GM19238 (cell line): Measurements from ENCODE around the gene ARNT2.

ENCODE experiments used
- DNase-seq: peaks from one replicate; pipeline ENCODE4 v3.0.0; 2011; ENCODE audit warnings: low spot score; ENCODE audit not compliant: insufficient read length

Gene ARNT2

DNA sequence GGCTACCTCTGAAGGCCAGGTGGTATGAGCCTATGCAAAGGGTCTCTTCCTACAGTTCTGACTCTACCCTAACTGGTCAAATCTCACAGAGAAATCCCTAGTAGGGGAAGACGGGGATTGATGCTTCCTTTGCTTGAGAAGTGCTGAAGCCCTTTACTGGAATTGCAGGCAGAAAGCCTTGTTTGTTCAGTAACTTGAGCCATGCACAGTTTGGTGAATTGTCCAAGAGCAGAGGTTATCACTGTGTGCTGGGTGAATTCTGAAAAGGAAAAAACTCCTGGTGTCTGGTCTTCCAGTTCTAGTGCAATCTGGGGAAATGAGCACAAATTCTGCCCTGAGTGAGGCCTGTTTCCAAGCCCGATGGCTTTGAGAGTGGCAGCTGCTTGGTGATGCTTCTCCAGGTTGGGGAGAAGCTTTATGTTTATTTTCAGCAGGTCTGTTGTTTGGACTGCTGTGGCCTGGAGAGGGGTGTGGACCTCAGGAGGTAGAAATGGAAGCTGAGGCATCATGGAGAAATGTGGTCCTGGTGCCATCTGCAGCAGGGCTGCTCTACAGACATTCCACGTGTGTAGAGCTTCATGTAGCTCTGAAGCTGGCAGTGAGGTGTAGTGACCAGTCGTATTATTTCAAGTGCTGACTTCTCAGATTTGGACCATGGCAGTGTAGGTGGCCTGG lies 60.9 kb downstream of the ARNT2 start:
- DNase-seq, result no peak

DNA sequence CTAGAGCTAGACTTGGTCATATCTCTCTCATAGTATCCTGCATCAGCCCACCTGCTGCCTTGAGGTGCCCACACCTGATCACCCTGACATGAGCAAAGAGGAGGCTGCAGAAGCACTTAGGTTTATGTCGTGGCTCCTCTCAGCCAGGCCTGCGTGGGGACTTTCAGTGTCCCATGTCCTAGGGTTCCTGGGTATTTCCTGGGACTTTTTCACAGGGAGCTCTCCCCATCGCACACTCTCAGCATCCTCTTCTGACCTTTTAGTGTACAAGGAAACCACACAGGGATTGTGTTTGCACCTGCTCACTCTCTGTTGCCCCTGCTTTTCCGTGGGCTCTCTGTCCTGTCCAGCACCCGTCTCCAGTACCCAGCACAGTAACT lies 61.4 kb downstream of the ARNT2 start:
- no peak for DNase-seq

DNA sequence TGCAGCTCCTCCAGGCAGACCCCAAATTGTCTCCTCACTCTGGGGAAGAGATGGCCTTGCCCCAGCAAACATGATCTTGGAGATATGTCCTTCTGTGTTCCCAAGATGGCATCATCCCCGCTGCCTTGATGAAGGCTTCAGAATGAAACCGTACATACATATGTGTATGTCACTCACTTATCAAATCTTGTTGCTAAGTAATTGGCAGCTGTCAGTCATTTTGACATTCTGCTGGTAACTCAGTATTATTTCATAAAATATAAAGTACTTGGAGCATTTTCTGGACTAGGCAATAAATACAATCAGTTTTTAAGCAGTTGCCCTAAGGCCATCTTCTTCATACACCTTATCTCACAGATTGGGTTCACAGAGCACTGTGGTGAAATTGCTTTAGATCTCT lies 62.4 kb downstream of the ARNT2 start:
- no peak for DNase-seq

DNA sequence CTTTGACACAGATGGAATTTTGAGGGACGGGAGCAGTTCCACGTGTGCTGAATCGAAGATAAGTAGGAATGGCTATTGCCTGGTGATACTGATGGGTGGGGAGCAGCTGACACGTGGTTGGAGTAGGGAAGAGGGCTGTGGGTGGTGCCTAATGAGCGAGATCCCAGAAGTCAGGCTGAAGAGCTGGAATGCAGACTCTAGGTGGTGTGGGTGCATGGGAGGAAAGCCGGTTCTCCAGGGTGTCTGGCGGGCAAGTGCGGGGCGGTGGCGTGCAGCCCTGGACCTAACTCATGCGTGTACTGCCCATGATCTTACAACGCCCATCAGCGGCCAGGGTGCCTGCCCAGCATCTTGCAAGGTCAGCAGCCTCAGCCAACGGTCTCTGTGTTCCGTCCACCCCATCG lies 63.1 kb downstream of the ARNT2 start:
- DNase-seq, result no peak

DNA sequence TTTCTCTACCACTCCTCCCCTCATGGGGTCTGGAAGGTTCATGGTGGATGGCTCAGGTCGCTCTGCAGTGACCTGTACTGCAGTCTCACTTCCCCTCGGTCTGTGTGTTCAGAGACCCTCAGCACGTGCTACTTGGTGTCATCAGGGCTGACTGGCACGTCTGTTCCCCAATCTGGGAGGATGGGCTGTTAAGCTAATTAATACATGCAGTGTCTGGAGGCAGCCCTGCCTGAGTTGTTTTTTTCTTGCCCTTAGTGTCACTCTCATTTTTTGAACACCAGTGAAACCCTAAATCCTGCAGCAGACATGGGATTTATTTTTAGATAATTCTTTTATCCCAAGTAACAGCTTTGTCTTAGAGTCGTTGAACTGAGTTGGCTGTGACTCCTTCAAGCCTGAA lies 64.6 kb downstream of the ARNT2 start:
- no peak for DNase-seq

DNA sequence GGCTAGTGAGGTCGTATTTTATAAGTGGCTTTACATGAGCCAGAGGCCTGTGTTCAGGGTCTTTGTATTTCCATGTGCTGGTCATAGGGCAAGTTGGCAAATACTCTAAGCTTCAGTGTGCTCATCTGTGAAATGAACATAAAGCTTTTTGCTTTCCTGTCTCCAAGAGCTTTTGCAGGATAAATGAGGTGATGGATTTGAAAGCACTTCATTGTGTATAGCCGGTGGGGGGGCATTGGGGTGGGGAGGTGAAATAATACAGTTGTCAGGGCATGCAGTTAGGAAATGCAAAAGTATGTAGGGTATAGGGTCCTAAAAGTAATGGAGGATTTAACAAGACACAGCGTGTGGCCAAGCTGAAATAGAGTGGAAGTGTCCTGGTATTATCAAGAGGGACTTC lies 67.7 kb downstream of the ARNT2 start:
- no peak for DNase-seq

DNA sequence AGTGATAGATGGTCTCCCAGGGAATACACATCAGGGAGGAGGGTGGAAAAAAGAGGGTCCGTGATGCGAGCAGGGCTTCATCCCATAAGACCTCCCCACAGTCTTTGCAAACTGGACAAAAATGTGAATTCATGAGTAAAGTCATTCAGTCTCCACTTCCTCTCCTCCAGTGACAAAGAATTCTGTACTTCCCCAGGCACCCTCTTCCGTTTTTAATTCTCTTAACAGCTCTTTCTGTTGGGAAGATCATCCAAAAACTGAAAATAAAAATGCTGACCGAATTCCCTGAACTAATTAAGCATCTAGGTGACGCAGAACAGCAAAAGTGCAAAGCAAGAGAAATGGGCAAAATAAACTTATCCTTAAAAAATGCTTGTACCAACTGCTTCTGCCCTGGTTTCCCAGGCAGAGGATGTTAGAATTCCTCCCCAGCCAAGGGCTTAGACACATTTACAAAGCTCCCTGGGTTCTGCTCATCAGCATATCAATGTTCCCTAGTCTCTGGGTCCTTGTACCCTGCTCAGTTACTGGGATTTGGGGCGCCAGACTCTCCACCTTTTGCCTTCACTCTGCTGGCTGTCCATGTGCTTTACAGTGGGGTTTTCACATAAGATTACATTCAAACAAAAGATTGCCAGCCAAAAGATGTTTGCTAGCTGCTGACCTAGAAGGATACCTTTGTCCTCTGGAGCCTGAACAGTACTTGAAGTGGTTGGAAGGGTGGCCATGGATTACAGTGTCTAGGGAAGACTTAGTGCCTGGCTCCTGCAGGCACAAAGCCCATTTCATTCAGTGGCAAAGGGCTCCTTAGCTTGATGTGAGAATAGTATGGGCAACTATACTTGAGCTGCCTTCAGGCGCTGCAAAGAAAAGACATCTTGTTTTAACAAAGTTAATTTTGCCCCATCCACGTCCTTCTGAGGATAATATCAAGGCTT lies 69.4 kb downstream of the ARNT2 start:
- no peak for DNase-seq

DNA sequence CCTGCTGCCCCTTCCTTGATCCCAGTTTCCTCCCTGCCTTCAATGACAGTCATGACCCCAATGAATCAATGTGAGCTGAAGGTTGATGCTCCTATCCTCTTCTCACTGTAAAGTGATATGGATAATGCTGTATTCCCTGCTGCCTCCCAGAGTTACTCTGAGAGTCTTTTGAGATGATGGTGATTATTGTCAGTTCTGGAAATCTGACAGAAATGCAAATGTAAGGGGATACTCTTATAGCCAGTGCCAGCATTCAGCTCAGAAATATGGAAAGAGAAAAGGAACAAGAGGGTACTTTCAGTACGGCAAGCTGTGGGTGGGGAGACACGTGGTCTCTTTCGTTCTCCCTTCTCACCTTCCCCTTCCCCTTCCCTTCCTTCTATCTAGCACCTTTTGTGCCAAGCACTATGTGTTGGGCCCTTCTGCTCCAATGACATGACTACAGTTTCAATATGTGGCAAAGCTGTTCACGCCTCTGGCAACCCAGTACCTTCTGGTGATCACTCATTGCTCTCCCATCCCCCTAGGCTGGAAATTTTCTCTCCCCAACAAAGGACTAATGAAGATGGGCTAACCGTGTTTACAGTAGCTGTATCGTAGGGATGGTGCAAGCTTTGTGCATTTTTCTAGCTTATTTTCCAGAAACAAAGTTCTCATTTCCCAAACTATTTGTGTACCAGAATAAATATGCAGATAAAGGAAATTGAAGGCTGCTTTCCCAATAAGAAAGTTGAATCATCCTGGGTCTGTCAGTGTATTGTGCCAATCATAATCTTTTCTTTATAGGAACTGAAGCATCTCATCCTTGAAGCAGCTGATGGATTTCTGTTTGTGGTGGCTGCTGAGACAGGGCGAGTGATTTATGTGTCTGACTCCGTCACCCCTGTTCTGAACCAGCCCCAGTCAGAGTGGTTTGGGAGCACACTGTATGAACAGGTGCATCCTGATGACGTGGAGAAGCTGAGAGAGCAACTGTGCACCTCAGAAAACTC lies 70.3 kb downstream of the ARNT2 start:
- DNase-seq, result no peak

DNA sequence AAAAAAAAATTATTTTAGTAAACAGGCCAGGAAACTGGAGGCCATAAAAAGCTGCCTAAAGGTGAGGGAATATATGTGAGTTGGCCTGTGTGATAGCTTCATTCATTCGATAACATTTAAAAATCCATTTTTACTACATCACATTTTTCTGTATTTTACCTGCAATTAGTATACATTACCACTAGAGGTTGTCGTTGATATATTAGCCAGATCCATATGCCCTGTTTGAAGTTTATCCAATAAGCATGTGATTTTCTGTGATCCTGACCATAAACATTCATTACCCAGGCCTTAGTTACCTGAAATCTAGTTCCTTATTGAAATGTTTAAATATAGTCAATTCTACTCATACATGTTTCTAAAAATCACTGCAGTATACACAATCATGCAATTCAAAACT lies 71.4 kb downstream of the ARNT2 start:
- DNase-seq, result no peak

DNA sequence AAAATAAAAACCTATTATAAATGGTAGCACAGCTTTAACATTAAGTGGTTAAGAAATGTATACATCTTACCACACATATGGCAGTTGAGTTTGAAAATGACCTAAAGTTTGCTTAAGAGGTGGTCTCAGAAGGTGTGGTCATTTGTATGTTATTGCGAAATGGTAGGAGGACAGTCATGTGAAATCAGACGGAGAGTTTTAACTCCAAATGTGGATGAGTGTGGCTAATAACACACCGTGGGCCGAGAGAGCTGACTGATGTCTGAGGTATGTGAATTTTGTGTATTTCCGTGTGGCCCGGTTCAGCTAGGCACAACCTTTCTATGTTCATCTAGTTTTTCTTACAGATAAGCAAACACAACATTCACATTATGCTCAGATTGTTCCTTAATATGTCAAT lies 71.9 kb downstream of the ARNT2 start:
- DNase-seq, result no peak

DNA sequence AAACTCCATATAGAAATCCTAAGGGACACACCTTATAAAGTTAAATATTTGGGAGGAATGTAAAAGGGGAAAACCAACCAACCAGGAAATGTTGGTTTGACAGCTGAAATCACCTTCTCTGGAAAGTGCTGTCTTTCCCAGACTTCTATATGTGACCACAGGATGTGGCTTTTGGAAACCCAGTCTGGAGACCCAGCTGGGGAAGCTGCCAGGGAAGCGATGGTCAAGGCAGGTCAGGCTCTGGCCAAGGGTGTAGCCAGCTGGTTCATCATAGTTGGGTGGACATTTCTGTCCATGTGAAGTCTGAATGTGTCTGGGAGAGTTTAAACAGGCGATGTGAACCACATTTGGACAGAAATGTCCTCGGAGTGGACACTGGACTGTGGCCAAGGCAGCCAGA lies 73.9 kb downstream of the ARNT2 start:
- no peak for DNase-seq

DNA sequence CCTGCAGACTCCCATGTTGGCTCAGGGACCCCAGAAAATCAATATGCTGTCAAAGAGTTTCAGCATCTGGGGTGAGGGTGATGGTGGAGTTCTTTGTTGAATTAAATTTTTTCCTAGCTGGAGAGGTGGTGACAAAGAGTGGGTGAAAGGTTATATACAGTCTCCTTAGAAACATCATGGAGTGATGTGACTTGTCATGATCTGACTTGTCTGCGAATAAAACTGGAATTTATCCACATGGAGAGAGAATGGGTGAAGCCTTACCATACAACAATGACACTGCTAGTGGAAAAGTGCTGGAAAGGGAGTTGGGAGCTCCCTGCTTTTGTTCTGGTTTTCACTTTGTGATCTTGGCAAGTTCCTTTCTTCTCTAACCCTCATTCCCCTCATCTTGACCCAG lies 75.0 kb downstream of the ARNT2 start:
- no peak for DNase-seq

DNA sequence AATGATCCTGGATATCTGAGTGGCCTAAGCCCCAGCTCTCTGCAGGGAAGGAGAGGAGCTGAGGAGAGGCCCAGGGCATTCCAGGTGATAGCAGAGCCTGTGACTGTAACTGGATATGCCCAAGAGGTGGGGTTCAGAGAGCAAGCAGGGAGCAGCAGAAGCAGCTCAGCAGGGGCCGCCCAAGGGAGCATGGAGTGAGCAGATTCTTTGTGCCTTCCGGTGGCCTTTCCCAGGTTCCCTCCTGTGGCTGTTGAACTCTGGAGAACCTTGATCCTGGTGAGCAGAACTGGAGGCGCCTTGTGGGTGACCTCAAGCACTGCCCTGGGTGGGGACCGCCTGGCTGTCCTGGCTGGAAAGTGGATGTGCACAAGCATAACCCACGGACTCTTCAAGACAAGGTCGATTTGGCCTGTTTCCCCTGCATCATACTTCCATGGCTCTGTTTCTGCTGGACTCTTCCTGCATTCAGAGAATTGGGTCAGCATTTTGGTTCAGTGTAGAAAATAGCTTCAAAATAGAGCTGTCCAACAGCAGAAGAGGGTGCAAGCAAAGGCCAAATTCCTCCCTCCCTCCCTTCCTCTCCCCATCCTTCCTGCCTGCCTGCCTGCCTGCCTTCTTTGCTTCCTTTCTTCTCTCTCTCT lies 76.1 kb downstream of the ARNT2 start:
- DNase-seq, result no peak

DNA sequence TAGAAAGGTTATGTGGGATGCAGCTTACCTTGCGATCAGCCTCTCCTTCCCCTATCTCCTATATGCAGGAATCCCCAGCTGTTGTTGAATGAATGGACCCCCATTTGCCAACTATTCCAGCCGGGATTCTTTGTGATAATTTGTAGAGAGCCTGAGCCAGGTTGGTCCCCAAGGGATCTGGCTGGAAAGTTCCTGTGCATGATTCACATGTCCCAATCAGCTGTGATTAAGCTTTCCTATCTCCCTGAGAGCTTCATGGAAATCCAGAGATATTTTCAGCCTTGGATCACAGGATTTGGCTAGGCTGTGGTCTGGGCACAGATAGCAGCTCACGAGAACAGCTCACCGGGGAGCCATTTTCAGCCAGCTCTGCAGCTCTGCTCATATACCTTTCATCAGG lies 76.7 kb downstream of the ARNT2 start:
- DNase-seq, result no peak

DNA sequence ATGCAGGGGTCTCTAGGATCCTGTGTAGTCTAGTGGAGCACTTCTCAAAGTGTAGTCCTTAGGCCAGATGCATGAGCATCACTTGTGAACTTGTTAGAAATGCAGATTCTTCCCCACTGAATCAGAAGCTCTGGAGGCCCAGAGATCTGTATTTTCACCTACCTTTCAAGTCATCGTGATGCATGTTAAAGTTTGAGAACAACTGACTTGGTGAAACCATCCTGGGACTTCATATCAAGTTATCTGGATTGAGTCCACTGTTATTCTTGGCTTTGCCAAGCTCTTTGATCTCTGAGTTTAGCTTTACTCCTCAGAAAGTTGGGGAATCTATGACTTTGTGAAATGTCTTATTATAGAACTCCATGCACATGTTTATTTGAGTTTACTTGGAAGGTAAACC lies 78.5 kb downstream of the ARNT2 start:
- DNase-seq, result no peak

DNA sequence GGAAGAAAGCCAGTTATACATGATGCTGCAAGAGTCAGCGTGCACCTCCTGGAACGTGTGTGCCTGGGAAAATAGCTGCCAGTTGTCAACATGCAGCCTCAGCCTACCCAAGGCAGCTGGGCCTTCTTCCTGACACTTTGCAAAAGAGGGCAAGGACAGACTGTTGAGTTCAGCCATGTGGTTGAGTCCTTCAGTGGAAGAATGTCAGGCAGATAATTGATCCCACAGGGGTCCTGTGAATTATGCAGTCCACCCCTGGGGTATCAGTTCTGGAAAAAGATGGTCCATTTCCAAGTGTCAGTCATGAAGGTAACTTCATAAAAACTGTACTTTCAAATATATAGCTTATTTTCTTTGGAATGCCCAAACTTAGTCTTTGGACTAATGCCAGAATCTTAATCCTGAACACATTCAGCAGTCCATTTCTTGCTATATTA lies 79.6 kb downstream of the ARNT2 start:
- DNase-seq, result no peak

DNA sequence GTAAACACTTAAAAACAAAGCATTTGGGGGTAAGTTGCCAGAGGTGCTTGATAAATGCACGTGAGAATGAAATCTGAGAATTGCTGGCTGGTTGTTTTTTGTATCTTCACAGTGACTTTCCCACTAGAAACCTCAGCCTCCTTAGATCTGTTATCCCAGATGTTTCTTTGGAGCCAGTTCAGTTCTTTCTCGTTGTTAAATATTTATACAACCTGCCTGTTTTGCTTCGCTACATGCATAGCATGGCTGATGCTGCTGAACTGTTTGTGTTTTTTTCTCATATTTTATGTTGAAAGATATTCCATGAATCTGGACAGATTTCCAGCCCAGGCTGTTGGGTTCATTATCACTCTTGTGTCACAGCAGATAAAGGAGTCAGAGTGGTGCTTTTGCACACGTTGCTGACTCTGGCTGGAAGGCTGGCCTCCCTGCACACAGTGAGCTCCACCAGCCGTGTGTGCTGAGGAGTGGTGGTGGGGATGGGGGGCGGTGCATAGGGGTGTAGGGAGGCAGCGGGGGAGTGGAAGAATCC lies 80.2 kb downstream of the ARNT2 start:
- DNase-seq, result no peak

DNA sequence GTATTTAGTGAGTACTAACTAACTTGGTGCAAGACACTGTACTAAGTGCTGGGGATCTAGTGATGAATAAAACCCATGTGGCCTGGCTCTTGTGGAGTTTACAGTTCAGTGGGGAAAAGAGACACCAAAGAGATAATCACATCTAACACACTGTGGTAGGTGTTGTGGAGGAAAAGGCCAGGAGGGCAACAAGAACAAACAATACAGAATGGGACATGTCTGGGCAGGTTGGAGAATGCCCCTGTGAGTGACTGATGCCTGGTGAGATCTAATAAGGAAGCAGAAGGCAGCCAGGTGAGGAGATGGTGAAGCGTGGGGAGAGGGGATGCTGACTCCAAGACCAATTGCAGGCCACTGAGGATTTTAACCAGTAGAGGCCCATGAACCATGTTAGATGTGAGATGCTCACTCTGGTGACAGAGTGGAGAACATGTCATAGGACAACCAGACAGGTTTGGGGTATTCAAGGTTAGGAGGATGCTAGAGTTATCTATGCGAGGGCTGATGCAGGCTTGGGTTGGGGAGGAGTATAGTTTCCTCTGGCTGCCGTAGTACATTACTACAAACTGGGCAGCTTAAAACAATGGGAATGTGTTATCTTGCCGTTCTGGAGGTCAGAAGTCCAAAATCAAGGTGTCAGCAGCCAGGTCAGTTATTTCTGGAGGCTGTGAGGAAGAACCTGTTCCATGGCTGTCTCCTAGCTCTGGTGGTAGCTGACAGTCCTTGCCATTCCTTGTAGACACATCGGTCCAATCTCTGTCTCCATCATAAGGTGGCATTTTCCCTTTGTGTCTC lies 81.4 kb downstream of the ARNT2 start:
- no peak for DNase-seq

DNA sequence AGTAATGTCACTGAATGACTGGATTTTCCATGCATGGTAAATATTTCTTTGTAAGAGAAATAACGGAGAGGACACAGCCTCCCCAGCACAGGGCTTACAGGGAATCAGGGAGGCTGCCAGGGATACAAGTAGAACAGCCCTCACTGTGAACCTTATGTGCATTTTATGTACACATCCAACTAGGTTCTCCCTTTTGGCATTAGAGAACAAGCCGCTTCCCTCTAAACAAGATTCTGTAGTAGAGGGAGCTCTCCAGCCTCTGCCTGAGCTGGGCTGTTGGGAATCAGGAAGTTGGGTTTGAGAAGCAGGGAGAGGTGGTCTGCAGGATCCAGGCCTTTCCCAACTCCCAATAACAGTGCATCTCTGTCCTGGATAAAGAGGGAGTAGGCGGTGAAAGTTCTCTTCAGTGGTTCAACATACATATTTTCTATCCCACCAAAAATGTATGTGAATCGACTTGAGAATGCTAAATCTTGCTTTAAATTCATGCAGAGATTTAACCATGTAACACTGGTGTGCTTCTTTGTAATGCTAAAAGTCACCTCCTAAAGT lies 83.7 kb downstream of the ARNT2 start:
- no peak for DNase-seq
